Breast epithelium (tissue), 4 donors: Measurements from ENCODE around the gene SH3BP4. TPM values are rescaled to one million over a fixed set of nuclear protein-coding genes. Genes with fewer than 3 reads are reported as not detected.

Experiments used
- DNase-seq, 2 donors: peaks; one replicate each; pipeline ENCODE4 v3.0.0-alpha.2; 2019; ENCODE audit warnings: low spot score in 2 of 2
- H3K27ac ChIP-seq, 2 donors: fragments of 200-600 bp; sonication (generic) in 1 of 2; one replicate each; pipeline ENCODE4 v1.5.1; 2016 to 2019; ENCODE audit warnings: mild to moderate bottlenecking in 1 of 2
- H3K27me3 ChIP-seq, 2 donors: fragments of 200-600 bp; sonication (generic) in 1 of 2; one replicate each; pipeline versions ENCODE4 v1.5.1 to v1.6.0; 2017 to 2019; ENCODE audit warnings: control low read depth in 1 of 2, mild to moderate bottlenecking in 1 of 2
- H3K36me3 ChIP-seq: fragments of 200-600 bp; one replicate; pipeline ENCODE4 v1.5.1; 2019
- H3K4me1 ChIP-seq, 2 donors: fragments of 200-600 bp; sonication (generic); one replicate each; pipeline ENCODE4 v1.5.1; 2016 to 2019; ENCODE audit warnings: control low read depth in 1 of 2
- H3K4me3 ChIP-seq, 3 donors: fragments of 200-600 bp; sonication (generic); 1 replicate in 2 of 3; 2 replicates in 1 of 3; pipeline ENCODE4 v1.5.1; 2016 to 2019; ENCODE audit warnings: mild to moderate bottlenecking in 3 of 3, moderate library complexity in 2 of 3
- H3K9me3 ChIP-seq, 2 donors: fragments of 200-600 bp; sonication (generic) in 1 of 2; one replicate each; pipeline ENCODE4 v1.5.1; 2016 to 2019; ENCODE audit warnings: control low read depth in 1 of 2
- CTCF ChIP-seq, 3 donors: fragments of 450-650 bp; IDR thresholded peaks; one replicate each; pipeline ENCODE4 v1.5.1; 2016 to 2017; ENCODE audit warnings: antibody characterized with exemption in 3 of 3, mild to moderate bottlenecking in 3 of 3, moderate library complexity in 3 of 3
- POLR2A ChIP-seq: fragments of 450-650 bp; IDR thresholded peaks from one replicate; pipeline ENCODE4 v1.6.1; 2016; ENCODE audit warnings: antibody characterized with exemption, mild to moderate bottlenecking, moderate library complexity
- POLR2AphosphoS5 ChIP-seq, 3 donors: sonication (generic); formaldehyde crosslinking; IDR thresholded peaks; one replicate each; pipeline ENCODE4 v1.6.1; 2017; ENCODE audit warnings: antibody characterized with exemption in 3 of 3
- intact Hi-C: fragments of 100-400 bp; cut with DNase I; formaldehyde crosslinking; loops from one replicate; pipeline ENCODE4 v1.15.1; 2023; ENCODE audit warnings: low total_unique reads
- total RNA-seq, 3 donors: library from RNA; depleted of rRNA; stranded (reverse); fragments of >200 nt; gene quantifications; one replicate each; pipeline ENCODE4 v1.1.0, GENCODE V29; 2016

The SH3BP4 gene
- total RNA-seq, 3 donors from 2014 or later, result 28.5 to 73.6 (median 44.2) TPM

- no peaks in the 10 kb centered on the region for H3K36me3 ChIP-seq
- intact Hi-C loops, result no loop called here
- H3K4me1 ChIP-seq, result no peaks in the 10 kb centered on the region
- H3K27me3 ChIP-seq, result no peaks in the 10 kb centered on the region
- TF ChIP-seq CTCF (IDR thresholded peaks at IDR 0.05) (no peak), POLR2AphosphoS5 (IDR thresholded peaks at IDR 0.05) (no peak), POLR2A (no peak)
- DNase-seq, result peak in 1 of 2 donors; percentile 72
- H3K27ac ChIP-seq, result peak overlapping the region; percentile 45 to 80
- H3K4me3 ChIP-seq, result no peak overlapping the region
- H3K9me3 ChIP-seq, result no peaks in the 10 kb centered on the region
Observed at GRCh38 chr2:234996069-234996940, 44.5 kb downstream of the SH3BP4 start.

GRCh38 chr2:234996941-234997270, 45.1 kb downstream of the SH3BP4 start:
- Histone ChIP-seq H3K4me1 (no peaks in the 10 kb centered on the region), H3K4me3 (no peak overlapping the region), H3K27ac (peak overlapping the region in 1 of 2 donors; percentile 80), H3K27me3 (no peaks in the 10 kb centered on the region), H3K9me3 (no peaks in the 10 kb centered on the region), H3K36me3 (no peaks in the 10 kb centered on the region)
- intact Hi-C loops, result no loop called here
- DNase-seq, result no peak
- TF ChIP-seq CTCF (IDR thresholded peaks at IDR 0.05), result no peak
- TF ChIP-seq POLR2AphosphoS5 (IDR thresholded peaks at IDR 0.05), result no peak
- TF ChIP-seq POLR2A, result no peak

GRCh38 chr2:234997389-234997788, 45.6 kb downstream of the SH3BP4 start:
- H3K27ac ChIP-seq, result no peak overlapping the region
- H3K4me3 ChIP-seq, result no peak overlapping the region
- H3K36me3 ChIP-seq, result no peaks in the 10 kb centered on the region
- TF ChIP-seq CTCF (IDR thresholded peaks at IDR 0.05) (no peak), POLR2AphosphoS5 (IDR thresholded peaks at IDR 0.05) (no peak), POLR2A (no peak)
- no peaks in the 10 kb centered on the region for H3K9me3 ChIP-seq
- no peaks in the 10 kb centered on the region for H3K4me1 ChIP-seq
- DNase-seq, result no peak
- intact Hi-C loops, result no loop called here
- H3K27me3 ChIP-seq, result no peaks in the 10 kb centered on the region

GRCh38 chr2:234998404-234999211, 46.8 kb downstream of the SH3BP4 start:
- Histone ChIP-seq H3K4me1 (no peaks in the 10 kb centered on the region), H3K36me3 (no peaks in the 10 kb centered on the region), H3K27me3 (no peaks in the 10 kb centered on the region), H3K9me3 (no peaks in the 10 kb centered on the region), H3K27ac (peak overlapping the region in 1 of 2 donors; percentile 40), H3K4me3 (no peak overlapping the region)
- no peak for DNase-seq
- TF ChIP-seq POLR2A (no peak), CTCF (IDR thresholded peaks at IDR 0.05) (no peak), POLR2AphosphoS5 (IDR thresholded peaks at IDR 0.05) (no peak)
- intact Hi-C loops, result no loop called here
